GM18508 (cell line): ENCODE results near the gene PRKCQ.

Source experiments
- ATAC-seq: cut with Tn5 transposase; IDR thresholded peaks from one replicate; pipeline ENCODE4 v1.9.1; 2021; ENCODE audit warnings: moderate number of reproducible peaks; ENCODE audit not compliant: insufficient read depth, unreplicated experiment

The PRKCQ gene

GRCh38 chr10:6579904-6580278 lies at the start of gene PRKCQ:
TSS of gene PRKCQ (minus strand) at chr10:6580276. CDS start at chr10:6515135, 65,141 bp downstream.
- ATAC-seq, result no peak

- no peak for ATAC-seq
These were observed 45.4 kb upstream of the PRKCQ start for GRCh38 chr10:6625428-6625827.

DNA sequence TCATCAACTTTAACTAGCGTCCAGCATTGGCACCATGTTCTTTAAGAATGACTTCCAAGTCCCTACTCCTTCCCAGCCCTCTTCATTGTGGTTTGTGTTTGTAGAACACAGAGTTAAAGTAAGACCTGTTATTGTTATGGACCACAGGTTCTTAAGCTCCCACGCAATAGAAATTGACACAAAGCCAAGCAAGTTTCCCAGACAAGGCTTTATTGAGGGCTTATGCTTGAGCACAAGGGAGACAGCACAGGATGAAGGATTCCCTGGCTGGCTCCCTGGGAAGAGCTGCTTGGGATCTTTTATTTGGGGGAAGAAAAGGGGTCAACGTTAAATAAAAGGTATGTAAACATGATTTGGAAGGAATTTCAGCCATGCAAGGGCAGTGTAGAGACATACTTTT lies 44.3 kb upstream of the PRKCQ start:
- no peak for ATAC-seq

DNA sequence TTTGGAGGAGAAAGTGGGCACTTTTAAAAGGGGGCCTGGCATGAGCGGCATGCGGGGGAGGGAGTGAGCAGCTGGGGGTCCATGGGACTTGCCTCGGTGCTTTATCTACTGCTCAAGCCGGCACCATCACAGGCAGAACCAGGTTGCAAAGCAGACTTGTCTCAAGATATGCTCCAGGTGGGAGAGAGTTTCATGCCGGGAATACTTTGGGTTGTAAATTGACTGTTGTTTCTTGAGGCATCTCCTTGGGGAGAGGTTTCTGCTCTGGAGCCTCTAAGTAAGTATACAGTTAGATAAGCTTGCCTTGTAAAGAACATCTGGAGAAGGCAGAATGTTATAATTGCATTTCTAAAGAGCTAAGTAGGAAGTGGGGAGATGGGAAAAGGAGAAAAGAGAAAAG lies 42.8 kb upstream of the PRKCQ start:
- ATAC-seq, result no peak

DNA sequence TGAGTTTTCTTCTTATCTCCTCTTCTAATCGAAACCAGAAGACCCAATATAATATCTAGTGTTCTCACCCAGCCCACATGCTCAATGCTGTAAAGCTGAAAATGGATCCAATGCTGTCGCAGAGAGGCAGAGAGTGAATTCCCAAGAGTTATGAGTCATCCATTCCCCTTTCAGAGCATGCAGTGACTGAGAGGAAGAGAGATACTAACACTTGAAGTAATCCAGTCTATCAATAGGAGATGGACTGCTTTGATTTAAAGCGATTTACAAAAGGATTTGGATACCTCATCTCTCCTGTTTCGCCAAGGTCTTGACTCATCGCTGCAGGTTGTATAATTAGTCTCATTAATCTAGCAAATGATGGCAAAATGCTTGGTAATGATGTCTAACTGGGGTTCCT lies 41.5 kb upstream of the PRKCQ start:
- ATAC-seq, result no peak

DNA sequence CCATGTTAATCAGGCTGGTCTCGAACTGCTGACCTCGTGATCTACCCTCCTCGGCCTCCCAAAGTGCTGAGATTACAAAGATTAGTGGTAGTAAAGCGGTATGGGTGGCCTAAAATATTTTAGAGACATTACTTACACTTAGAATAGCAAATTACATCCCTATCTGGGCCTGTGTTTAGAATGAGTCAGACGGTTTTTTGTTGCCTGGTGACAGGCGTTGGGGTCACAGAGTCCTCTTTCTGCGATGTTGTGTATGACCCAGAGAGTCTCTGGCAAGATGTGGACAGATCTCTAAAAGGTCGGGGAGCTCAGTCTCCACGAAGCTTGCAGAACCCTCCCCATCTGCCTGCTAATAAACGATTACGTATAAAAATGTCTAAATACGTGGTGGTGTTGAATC lies 39.6 kb upstream of the PRKCQ start:
- no peak for ATAC-seq

- ATAC-seq, result no peak
These were observed 38.3 kb upstream of the PRKCQ start for GRCh38 chr10:6618340-6618739.

DNA sequence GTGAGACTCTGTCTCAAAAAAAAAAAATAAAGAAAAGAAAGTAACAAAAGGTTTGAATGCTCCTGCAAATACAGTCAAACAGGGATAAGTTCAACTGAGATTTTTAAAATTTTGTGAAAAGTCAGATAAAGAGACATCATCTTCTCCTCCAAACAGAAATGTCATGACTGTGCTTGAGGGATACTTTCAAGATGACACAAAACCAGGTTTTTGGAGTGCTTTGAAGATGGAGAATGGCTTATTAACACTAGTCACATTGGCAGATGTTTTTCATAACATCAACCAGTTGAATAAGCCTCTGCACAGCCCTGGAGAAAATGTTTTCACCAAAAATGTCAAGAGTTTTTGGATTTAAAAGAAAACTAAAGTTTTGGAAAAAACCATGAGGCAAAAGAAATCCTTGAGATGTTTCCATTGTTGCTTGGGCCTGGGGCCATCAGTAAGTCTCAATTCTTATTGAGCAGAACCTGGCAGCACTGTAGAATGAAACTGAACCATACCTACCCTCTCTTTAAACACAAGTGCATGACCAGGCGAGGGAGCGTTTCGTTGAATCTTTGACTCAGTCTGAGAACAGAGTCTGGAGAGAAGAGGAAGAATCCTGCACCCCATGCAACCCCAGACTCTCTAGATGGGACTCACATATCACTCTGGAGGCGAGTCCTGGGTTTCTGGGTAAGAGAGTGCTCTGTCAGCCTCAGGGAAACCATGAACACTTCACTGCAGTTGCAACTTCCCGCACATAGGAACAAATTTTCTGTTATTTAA lies 37.4 kb upstream of the PRKCQ start:
- no peak for ATAC-seq

GRCh38 chr10:6615971-6616370 lies 35.9 kb upstream of the PRKCQ start:
- no peak for ATAC-seq

DNA sequence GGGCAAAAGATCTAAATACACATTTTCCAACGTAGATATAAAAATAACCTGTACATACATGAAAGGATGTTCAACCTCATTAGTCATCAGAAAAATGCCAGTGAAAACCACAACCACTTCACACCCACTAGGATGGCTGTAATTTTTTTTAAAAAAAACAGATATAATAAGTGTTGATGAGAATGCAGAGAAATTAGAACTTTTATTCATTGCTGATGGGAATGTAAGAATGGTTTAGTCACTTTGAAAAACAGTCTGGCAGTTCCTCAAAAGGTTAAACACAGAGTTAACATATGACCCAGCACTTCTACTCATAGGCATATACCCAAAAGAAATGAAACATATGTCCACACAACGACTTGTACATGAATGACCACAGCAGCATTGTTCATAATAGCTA lies 32.3 kb upstream of the PRKCQ start:
- no peak for ATAC-seq

- no peak for ATAC-seq
These were observed 30.6 kb upstream of the PRKCQ start for GRCh38 chr10:6610647-6611046.

DNA sequence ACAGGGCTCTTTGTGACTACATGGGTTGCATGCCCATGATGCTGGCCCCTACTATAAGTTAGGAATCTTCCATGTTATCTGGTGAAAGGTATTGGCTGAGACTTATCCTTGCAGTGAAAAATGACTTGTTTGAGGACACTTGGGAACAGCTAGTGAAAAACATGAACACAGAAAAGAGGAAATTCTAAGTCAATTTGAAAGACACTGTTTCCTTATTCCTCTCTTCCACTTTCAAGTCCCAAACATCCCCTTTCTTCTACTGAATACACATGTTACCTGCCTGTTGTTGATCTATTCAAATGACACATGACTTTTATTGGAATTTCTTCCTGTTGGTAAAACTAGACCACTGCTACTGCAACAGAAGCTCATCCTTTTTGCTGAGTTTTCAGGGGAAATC lies 29.5 kb upstream of the PRKCQ start:
- ATAC-seq, result no peak

DNA sequence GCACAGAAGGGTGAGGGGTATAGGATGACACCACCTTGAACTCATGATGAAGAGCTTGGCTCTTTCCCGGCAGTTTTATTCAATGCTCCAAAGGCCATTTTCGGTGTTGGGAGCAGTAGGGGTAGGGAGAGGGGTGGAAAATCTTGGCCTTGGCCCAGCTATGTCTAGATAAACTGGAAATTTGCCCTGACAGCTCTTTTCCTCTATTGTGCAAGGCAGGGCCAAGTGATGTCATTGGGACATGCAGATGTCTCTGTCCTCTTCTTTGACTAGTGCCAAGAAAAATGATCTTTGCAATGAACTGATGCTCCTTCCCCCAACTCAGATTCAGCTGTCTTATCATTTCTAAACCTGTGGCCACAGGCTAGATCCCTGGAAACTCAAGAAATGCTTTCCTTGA lies 27.7 kb upstream of the PRKCQ start:
- ATAC-seq, result no peak

DNA sequence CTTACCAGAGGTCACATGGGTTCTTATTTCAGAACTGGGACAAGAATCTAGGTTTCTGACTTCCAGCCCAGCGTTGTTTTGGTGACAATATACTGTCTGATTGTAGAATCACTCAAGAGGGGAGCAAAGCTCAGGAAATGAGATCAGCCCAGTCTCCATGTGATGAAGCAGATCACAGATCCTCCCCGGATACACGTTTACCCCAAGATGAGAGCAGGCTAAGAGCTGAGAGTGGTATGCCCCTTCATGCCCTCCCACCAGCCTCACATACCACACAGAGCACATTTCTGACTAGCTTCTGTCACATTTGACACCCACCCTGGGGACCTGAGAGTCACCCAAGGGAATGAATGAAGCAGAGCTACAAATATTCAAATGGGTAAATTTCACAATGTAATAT lies 27.1 kb upstream of the PRKCQ start:
- ATAC-seq, result no peak

DNA sequence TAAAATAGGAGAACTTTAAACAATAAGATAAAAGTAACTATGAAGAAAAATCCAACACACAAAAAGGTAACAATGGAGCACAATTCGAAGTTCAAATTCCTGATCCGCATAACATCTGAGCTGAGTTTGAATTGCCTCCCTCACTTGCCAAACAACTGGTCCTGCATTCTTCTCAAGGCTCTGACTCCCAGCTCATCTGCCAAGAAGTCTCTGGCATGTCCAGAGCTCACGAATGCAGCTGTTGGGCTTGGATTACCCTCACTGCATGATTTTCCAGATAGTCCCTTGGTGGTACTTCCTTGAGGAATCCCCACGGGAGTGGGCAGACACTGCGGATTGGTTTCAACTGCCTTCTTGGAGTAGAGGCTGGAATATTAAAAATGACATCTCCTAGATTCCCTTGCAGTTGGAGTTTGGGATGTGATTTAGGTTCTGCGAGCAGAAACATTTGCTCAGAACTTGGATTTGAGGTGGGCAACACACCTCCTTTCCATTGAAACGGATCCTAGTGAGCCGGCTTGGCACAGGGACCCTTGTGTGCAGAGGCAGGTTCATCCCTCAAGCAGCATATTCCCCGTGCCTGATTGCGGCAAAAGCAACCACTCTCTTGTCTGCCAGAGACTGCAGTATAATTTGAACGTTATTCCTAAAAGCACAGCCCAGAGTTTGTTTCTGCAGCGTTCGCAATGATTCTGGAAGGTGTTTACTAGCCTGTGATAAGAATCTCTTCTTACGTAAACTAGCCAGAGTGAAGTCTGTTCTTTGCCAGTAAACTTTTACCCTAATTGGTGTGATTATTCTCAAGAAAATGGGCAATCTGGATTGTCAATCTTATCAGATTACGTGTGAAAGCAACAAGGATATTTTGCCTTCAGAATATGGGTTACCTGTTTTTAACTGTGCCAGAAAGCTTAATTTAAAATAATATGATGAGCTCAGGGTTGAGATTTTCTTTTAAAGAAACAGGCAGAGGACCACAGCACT lies 23.4 kb upstream of the PRKCQ start:
- no peak for ATAC-seq

- ATAC-seq, result no peak
These were observed 22.6 kb upstream of the PRKCQ start for GRCh38 chr10:6602700-6603084.

DNA sequence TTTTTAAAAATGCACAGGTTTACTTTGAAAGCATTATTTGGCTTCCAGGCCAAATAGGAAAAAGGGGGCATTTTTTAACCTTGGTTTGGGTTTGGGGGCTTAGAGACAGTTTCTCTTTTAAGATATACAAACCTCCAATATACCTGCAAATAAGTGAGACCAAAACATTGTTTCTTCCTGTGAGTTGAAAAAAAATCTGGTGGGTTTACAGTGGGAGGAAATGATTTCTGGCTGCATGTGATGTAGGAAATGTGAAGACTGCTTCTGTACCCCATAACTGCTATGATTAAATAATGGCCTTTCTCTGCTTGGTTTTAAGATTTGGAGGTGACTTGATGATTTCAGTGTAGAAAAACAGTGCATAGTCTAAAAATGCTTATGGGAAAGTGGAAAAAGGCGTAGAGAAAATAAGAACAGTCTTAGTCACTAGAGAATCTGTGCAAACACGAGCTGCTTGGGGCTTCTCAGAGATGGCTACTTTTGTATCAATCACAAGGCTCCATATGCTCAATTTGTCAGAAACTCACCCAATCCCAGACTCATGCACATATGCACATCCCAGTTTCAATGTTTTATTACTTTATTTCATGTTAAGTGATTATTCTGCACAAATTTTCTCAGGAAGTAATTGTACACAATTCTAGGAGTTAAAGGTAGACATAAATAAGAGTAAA lies 22.1 kb upstream of the PRKCQ start:
- ATAC-seq, result no peak

DNA sequence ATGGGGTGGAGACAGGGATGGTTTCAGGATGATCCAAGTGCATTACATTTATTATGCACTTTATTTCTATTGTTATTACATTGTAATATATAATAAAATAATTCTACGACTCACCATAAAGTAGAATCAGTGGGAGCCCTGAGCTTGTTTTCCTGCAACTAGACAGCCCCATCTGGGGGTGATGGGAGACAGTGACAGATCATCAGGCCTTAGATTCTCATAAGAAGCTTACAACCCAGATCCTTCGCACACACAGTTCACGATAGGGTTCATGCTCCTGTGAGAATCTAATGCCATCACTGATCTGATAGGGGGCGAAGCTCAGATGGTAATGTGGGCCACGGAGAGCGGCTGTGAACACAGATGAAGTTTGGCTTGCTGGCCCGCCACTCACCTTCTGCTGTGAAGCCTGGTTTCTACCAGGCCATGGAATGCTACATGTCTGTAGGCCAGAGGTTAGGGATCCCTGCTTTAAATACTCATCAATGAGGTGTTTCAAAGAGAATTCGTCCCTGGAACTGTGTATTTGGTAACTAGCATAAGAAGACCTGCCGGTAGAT lies 21.2 kb upstream of the PRKCQ start:
- no peak for ATAC-seq

DNA sequence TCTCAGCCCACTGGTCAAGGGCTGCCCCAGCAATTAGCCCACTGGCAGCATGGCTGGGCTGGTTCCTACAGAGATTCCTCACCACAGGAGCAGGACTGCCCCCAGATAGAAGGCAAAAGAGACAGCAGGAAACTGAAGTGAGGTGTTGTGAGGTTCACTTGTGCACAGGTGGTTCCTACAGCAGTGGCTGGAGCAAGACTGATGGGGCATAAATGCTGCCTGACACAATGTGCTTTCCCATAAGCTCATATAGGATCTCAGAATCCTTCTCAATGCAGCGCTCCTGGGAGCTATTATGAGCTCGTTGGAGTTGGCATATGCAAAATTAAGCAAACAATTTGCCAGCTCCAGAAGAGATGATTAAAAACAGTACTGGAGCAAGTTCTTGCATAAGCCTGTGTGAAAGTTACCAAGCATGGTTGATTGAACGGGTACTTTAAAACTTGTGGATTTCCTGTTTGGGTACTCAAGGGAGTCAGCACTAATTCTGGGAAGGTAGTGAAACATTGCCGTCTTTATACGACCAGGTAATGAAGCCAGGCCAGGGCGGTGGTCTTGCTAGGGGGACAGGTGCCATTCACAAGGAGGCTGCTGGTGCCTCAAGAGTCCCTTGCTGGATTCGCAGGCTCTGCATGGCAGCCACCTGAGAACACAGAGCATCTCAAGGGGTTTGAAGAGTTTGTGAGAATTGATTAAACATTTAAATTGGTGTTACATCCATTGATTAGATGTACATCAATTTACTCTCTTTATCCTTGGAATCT lies 20.3 kb upstream of the PRKCQ start:
- ATAC-seq, result no peak

GRCh38 chr10:6598679-6599078 lies 18.6 kb upstream of the PRKCQ start:
- ATAC-seq, result no peak
